ENCODE results near the gene ILK.

GRCh38 chr11:6608726-6609501 lies 5.3 kb downstream of the ILK start:
- TF ChIP-seq, protein P1, sequence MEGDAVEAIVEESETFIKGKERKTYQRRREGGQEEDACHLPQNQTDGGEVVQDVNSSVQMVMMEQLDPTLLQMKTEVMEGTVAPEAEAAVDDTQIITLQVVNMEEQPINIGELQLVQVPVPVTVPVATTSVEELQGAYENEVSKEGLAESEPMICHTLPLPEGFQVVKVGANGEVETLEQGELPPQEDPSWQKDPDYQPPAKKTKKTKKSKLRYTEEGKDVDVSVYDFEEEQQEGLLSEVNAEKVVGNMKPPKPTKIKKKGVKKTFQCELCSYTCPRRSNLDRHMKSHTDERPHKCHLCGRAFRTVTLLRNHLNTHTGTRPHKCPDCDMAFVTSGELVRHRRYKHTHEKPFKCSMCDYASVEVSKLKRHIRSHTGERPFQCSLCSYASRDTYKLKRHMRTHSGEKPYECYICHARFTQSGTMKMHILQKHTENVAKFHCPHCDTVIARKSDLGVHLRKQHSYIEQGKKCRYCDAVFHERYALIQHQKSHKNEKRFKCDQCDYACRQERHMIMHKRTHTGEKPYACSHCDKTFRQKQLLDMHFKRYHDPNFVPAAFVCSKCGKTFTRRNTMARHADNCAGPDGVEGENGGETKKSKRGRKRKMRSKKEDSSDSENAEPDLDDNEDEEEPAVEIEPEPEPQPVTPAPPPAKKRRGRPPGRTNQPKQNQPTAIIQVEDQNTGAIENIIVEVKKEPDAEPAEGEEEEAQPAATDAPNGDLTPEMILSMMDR (conservative IDR thresholded peaks at IDR 0.05 in 1 of 2, IDR thresholded peaks at IDR 0.05 in 1 of 2; ENCODE audit: low read depth in 1 of 2, low read length in 2 of 2), result no peak
- no peak for TF ChIP-seq EZH2 (IDR thresholded peaks at IDR 0.05; ENCODE audit: low read length, missing control alignments)
